ENCODE data around the gene PGAP1. TPM values are rescaled to one million over a fixed set of nuclear protein-coding genes. Genes with fewer than 3 reads are reported as not detected.

The PGAP1 gene
- total RNA-seq, 1 experiment from 2014 or later: 21.0 TPM

DNA sequence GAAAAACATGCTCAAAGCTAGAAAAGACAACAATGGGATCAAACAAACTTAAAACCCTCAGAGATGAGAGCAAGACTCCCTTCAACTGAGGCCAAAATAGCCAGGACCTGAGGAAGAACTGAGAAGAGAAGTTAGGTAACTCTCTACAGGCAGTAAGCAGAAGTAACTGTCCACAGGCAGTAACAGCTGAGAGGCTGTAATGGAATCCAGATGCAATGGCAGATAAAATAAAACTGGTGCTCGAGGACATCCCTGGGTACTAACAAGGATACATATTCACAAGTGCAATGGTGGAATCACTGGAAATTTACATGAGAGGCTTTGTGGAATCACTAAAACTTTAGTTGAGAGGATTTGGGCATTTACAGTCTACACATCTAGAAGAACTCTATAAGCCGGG is 86.9 kb downstream of the PGAP1 start:
- Histone ChIP-seq H3K27me3 (ENCODE audit: insufficient read depth, low read length) (no peaks in the 10 kb centered on the region), H3K18ac (ENCODE audit: insufficient read length, low read depth, low read length) (no peak overlapping the region), H2BK12ac (ENCODE audit: insufficient read length, low read depth, low read length) (no peak overlapping the region), H3K14ac (ENCODE audit: insufficient read depth, low read length) (no peak overlapping the region), H2AK5ac (ENCODE audit: insufficient read length, low read length) (no peak overlapping the region), H4K5ac (ENCODE audit: insufficient read length, low read depth, low read length) (no peak overlapping the region), H3T11ph (ENCODE audit: low read length) (no peak overlapping the region), H3K9me3 (ENCODE audit: control insufficient read depth, low read depth, low read length) (no peaks in the 10 kb centered on the region), H4K8ac (replicated peaks; ENCODE audit: insufficient read length, low read depth, low read length) (no peak overlapping the region), H3K79me1 (ENCODE audit: insufficient read depth, low read depth, low read length, poor library complexity, severe bottlenecking) (no peaks in the 10 kb centered on the region), H3K23me2 (ENCODE audit: insufficient read length, low read depth, low read length, poor library complexity, severe bottlenecking) (no peaks in the 10 kb centered on the region), H3K4me1 (ENCODE audit: insufficient read depth, low read length) (no peaks in the 10 kb centered on the region), H4K20me1 (ENCODE audit: control insufficient read depth, insufficient read depth, insufficient read length) (no peaks in the 10 kb centered on the region), H3K9ac (ENCODE audit: extremely low read depth, insufficient read length, low read length) (no peak overlapping the region), H4K91ac (ENCODE audit: insufficient read length, low read depth, low read length) (no peak overlapping the region), H3K23ac (ENCODE audit: insufficient read length, low read depth, low read length) (no peak overlapping the region), H3K4ac (ENCODE audit: low read depth, low read length) (no peak overlapping the region), H3K27ac (ENCODE audit: insufficient read length, low read depth, low read length) (no peak overlapping the region), H2BK20ac (ENCODE audit: low read depth, low read length, poor library complexity, severe bottlenecking) (no peak overlapping the region), H2BK15ac (ENCODE audit: low read depth, low read length) (no peak overlapping the region), H3K79me2 (ENCODE audit: insufficient read depth, low read length) (no peaks in the 10 kb centered on the region), H2BK120ac (ENCODE audit: low read depth, low read length, poor library complexity, severe bottlenecking) (no peak overlapping the region), H2AFZ (ENCODE audit: low read length) (no peak overlapping the region), H2BK5ac (ENCODE audit: insufficient read length, low read length) (no peak overlapping the region), H3K56ac (ENCODE audit: insufficient read length, low read depth, low read length) (no peak overlapping the region), H3K4me2 (ENCODE audit: insufficient read depth, insufficient read length, low read length) (no peak overlapping the region)
- no peak overlapping the region for H3K4me3 Mint-ChIP-seq
- no CpG with 5 or more reads among the region's 2 CpGs for WGBS (ENCODE audit: extremely low coverage, insufficient read length, low lambda C conversion rate)
- DNase-seq: no peak
- peaks cover 8 to 35% (median 22%) of the 10 kb centered on the region in 3 experiments; a peak in 6 of 7 replicates for H3K36me3 Mint-ChIP-seq (ENCODE audit: insufficient read depth in 1 of 3, low read depth in 3 of 3)
- TF ChIP-seq, protein P1, sequence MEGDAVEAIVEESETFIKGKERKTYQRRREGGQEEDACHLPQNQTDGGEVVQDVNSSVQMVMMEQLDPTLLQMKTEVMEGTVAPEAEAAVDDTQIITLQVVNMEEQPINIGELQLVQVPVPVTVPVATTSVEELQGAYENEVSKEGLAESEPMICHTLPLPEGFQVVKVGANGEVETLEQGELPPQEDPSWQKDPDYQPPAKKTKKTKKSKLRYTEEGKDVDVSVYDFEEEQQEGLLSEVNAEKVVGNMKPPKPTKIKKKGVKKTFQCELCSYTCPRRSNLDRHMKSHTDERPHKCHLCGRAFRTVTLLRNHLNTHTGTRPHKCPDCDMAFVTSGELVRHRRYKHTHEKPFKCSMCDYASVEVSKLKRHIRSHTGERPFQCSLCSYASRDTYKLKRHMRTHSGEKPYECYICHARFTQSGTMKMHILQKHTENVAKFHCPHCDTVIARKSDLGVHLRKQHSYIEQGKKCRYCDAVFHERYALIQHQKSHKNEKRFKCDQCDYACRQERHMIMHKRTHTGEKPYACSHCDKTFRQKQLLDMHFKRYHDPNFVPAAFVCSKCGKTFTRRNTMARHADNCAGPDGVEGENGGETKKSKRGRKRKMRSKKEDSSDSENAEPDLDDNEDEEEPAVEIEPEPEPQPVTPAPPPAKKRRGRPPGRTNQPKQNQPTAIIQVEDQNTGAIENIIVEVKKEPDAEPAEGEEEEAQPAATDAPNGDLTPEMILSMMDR (conservative IDR thresholded peaks at IDR 0.05): no peak
- no peak overlapping the region for H3K27ac Mint-ChIP-seq
- no peaks in the 10 kb centered on the region for H3K9me3 Mint-ChIP-seq
- H3K27me3 Mint-ChIP-seq (ENCODE audit: low read depth): no peaks in the 10 kb centered on the region
- no peaks in the 10 kb centered on the region for H3K4me1 Mint-ChIP-seq
